Peyer's patch (tissue), 4 donors: ENCODE results near the gene MAP3K5.

Source experiments
- POLR2A ChIP-seq, 2 donors: fragments of 450-650 bp; IDR thresholded peaks; one replicate each; pipeline ENCODE4 v1.5.1; 2017; ENCODE audit warnings: antibody characterized with exemption in 2 of 2, mild to moderate bottlenecking in 2 of 2, moderate library complexity in 2 of 2
- TF ChIP-seq, protein P1 (sequence below), 6 experiments: fragments of 450-650 bp in 4 of 6; fragments of 200-600 bp in 2 of 6; sonication (generic) in 1 of 6; IDR thresholded peaks; one replicate each; pipeline ENCODE4 v1.5.1; 2017 to 2019; ENCODE audit warnings: antibody characterized with exemption in 6 of 6, mild to moderate bottlenecking in 3 of 6, moderate library complexity in 1 of 6

DNA sequence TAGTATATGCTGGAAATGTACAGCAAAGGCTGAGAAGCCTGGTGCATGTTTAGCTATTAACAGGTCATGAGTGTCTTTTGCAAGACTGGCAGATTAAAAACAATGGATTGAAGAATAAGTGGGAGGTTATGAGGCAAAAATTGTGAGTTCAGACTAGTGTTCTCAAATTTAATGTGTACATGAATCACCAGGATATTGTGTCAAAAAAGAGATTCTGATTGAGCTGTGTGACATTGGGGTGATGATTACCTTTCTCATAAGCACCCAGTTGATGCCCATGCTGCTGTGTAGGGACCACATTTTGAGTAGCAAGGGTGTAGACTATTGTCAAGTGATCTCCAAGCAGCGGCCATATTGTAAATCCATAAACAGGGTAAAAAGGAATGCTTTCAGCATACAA, 44.8 kb downstream of the MAP3K5 start:
- TF ChIP-seq, protein P1, sequence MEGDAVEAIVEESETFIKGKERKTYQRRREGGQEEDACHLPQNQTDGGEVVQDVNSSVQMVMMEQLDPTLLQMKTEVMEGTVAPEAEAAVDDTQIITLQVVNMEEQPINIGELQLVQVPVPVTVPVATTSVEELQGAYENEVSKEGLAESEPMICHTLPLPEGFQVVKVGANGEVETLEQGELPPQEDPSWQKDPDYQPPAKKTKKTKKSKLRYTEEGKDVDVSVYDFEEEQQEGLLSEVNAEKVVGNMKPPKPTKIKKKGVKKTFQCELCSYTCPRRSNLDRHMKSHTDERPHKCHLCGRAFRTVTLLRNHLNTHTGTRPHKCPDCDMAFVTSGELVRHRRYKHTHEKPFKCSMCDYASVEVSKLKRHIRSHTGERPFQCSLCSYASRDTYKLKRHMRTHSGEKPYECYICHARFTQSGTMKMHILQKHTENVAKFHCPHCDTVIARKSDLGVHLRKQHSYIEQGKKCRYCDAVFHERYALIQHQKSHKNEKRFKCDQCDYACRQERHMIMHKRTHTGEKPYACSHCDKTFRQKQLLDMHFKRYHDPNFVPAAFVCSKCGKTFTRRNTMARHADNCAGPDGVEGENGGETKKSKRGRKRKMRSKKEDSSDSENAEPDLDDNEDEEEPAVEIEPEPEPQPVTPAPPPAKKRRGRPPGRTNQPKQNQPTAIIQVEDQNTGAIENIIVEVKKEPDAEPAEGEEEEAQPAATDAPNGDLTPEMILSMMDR (IDR thresholded peaks at IDR 0.05), result no peak
- TF ChIP-seq POLR2A (IDR thresholded peaks at IDR 0.05), result no peak
